Measurements from ENCODE around the gene PPP2CA.

PPP2CA gene

GRCh38 chr5:134246771-134247427, 21.0 kb upstream of the PPP2CA start:
- H3K27ac ChIP-seq = no peak overlapping the region
- no peaks in the 10 kb centered on the region for H3K36me3 ChIP-seq
- no peaks in the 10 kb centered on the region for H3K9me3 ChIP-seq (ENCODE audit: severe bottlenecking)
- no peak for TF ChIP-seq CTCF (IDR thresholded peaks at IDR 0.05; ENCODE audit: low read depth, low read length)
- no peaks in the 10 kb centered on the region for H3K27me3 ChIP-seq (ENCODE audit: insufficient read depth, low read depth, severe bottlenecking)
- H3K4me3 ChIP-seq (ENCODE audit: low read depth, low read length) = no peak overlapping the region
- DNase-seq = no peak

- Histone ChIP-seq H3K27me3 (ENCODE audit: insufficient read depth, low read depth, severe bottlenecking) (no peaks in the 10 kb centered on the region), H3K36me3 (no peaks in the 10 kb centered on the region), H3K9me3 (ENCODE audit: severe bottlenecking) (no peaks in the 10 kb centered on the region), H3K4me3 (ENCODE audit: low read depth, low read length) (no peak overlapping the region), H3K27ac (no peak overlapping the region)
- TF ChIP-seq CTCF (IDR thresholded peaks at IDR 0.05; ENCODE audit: low read depth, low read length) = no peak
- no peak for DNase-seq
Observed at GRCh38 chr5:134245692-134246091, 19.8 kb upstream of the PPP2CA start.

GRCh38 chr5:134245101-134245604, 19.3 kb upstream of the PPP2CA start:
- Histone ChIP-seq H3K27me3 (ENCODE audit: insufficient read depth, low read depth, severe bottlenecking) (no peaks in the 10 kb centered on the region), H3K9me3 (ENCODE audit: severe bottlenecking) (no peaks in the 10 kb centered on the region), H3K4me3 (ENCODE audit: low read depth, low read length) (no peak overlapping the region), H3K27ac (no peak overlapping the region), H3K36me3 (no peaks in the 10 kb centered on the region)
- no peak for TF ChIP-seq CTCF (IDR thresholded peaks at IDR 0.05; ENCODE audit: low read depth, low read length)
- DNase-seq = peak; percentile 42

- no peak for DNase-seq
- Histone ChIP-seq H3K9me3 (ENCODE audit: severe bottlenecking) (no peaks in the 10 kb centered on the region), H3K27ac (no peak overlapping the region)
Observed at GRCh38 chr5:134242146-134242545, 16.3 kb upstream of the PPP2CA start.

GRCh38 chr5:134240421-134240962, 14.6 kb upstream of the PPP2CA start:
- H3K36me3 ChIP-seq = no peaks in the 10 kb centered on the region
- no peaks in the 10 kb centered on the region for H3K9me3 ChIP-seq (ENCODE audit: severe bottlenecking)
- H3K4me3 ChIP-seq (ENCODE audit: low read depth, low read length) = no peak overlapping the region
- peak; percentile 20 for DNase-seq
- no peaks in the 10 kb centered on the region for H3K27me3 ChIP-seq (ENCODE audit: insufficient read depth, low read depth, severe bottlenecking)
- TF ChIP-seq CTCF (IDR thresholded peaks at IDR 0.05; ENCODE audit: low read depth, low read length) = no peak
- peak overlapping the region; percentile 22 for H3K27ac ChIP-seq

More at GRCh38 chr5:134242146-134242545, 16.3 kb upstream of the PPP2CA start:
- no peaks in the 10 kb centered on the region for H3K27me3 ChIP-seq (ENCODE audit: insufficient read depth, low read depth, severe bottlenecking)
- no peak overlapping the region for H3K4me3 ChIP-seq (ENCODE audit: low read depth, low read length)
- TF ChIP-seq CTCF (IDR thresholded peaks at IDR 0.05; ENCODE audit: low read depth, low read length) = no peak
- H3K36me3 ChIP-seq = no peaks in the 10 kb centered on the region

All from WERI-Rb-1 (cell line).